ENCODE results near the gene SEMA7A.

The SEMA7A gene

DNA sequence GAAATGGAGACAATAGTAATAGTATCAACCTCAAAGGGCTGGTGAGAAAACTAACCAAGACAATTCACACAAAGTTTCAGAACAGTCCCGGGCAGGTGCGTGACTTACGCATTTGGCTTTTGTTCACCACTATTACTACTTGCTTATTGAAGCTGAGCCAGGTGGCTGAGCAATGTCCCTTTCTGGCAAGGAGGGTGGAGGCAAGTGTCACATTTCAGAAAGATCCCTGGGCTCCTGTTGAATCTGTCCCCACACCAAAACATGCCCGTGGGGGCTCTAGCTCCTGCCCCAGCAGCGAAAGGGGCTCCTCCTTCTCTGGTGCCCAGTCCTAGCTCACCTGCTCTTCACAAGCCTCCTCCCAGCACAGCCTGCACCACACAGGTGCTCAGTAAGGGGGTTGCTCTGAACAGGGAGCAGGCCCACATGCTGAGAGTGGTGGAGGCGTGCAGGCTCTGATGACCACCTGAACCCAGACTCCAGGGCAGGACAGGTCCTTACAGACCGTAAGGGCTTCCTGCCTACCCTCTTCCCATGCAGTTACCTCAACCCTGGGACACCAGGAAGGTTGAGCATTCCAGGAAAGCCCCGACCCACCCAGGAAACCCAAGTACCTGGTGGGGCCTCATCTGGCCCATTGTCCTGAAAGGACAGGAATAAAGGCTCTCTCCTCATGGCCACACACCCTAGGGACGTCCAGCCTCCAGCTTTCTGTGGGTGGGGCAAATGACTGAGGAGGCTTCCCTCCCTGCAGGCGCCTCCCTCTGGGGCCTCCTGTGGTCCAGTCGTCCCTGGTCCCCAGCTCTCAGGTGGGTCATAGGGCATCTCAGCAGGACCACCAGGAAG, 32.6 kb downstream of the SEMA7A start:
- DNase-seq, result peak; percentile 87
- Histone ChIP-seq H2AFZ (ENCODE audit: low read length) (peak overlapping the region; percentile 53), H3K9me3 (replicated peaks; ENCODE audit: insufficient read depth, low read length) (no peaks in the 10 kb centered on the region), H3K4me1 (ENCODE audit: low read length) (peaks cover 59% of the 10 kb centered on the region), H3F3A (ENCODE audit: insufficient read depth, low read length) (peaks cover 34% of the 10 kb centered on the region), H3K9ac (ENCODE audit: low read length) (peak overlapping the region; percentile 57), H3K27ac (ENCODE audit: low read length) (peak overlapping the region; percentile 95), H3K9me2 (replicated peaks; ENCODE audit: insufficient read depth, low read length) (no peaks in the 10 kb centered on the region), H3K4me3 (ENCODE audit: low read length) (no peak overlapping the region), H3K36me3 (replicated peaks; ENCODE audit: insufficient read depth, low read length) (no peaks in the 10 kb centered on the region), H4K20me1 (ENCODE audit: insufficient read depth, low read length) (no peaks in the 10 kb centered on the region), H3K4me2 (ENCODE audit: low read depth, low read length) (peak overlapping the region; percentile 49), H3K79me2 (ENCODE audit: low read length) (no peaks in the 10 kb centered on the region), H3K27me3 (replicated peaks; ENCODE audit: insufficient read depth, low read length) (no peaks in the 10 kb centered on the region)
- TF ChIP-seq, protein P1, sequence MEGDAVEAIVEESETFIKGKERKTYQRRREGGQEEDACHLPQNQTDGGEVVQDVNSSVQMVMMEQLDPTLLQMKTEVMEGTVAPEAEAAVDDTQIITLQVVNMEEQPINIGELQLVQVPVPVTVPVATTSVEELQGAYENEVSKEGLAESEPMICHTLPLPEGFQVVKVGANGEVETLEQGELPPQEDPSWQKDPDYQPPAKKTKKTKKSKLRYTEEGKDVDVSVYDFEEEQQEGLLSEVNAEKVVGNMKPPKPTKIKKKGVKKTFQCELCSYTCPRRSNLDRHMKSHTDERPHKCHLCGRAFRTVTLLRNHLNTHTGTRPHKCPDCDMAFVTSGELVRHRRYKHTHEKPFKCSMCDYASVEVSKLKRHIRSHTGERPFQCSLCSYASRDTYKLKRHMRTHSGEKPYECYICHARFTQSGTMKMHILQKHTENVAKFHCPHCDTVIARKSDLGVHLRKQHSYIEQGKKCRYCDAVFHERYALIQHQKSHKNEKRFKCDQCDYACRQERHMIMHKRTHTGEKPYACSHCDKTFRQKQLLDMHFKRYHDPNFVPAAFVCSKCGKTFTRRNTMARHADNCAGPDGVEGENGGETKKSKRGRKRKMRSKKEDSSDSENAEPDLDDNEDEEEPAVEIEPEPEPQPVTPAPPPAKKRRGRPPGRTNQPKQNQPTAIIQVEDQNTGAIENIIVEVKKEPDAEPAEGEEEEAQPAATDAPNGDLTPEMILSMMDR (IDR thresholded peaks at IDR 0.05; ENCODE audit: low read length), result no peak
- TF ChIP-seq EZH2phosphoT487 (IDR thresholded peaks at IDR 0.05; ENCODE audit: low read length) (no peak), EZH2 (optimal IDR thresholded peaks at IDR 0.05; ENCODE audit: low read depth, low read length) (no peak)

GRCh38 chr15:74400313-74400860, 33.4 kb downstream of the SEMA7A start:
- H3K9ac ChIP-seq (ENCODE audit: low read length), result no peak overlapping the region
- H3K36me3 ChIP-seq (replicated peaks; ENCODE audit: insufficient read depth, low read length), result no peaks in the 10 kb centered on the region
- peaks cover 34% of the 10 kb centered on the region for H3F3A ChIP-seq (ENCODE audit: insufficient read depth, low read length)
- H3K4me3 ChIP-seq (ENCODE audit: low read length), result no peak overlapping the region
- H2AFZ ChIP-seq (ENCODE audit: low read length), result 0 out of 2 replicates have a peak overlapping the region, but pooled peaks have one; percentile 33
- H3K4me2 ChIP-seq (ENCODE audit: low read depth, low read length), result peak overlapping the region; percentile 28; the same call in 1 of the 2 replicates
- TF ChIP-seq EZH2phosphoT487 (IDR thresholded peaks at IDR 0.05; ENCODE audit: low read length) (no peak), EZH2 (optimal IDR thresholded peaks at IDR 0.05; ENCODE audit: low read depth, low read length) (no peak)
- TF ChIP-seq, protein P1 (IDR thresholded peaks at IDR 0.05; ENCODE audit: low read length), result no peak
- H3K27ac ChIP-seq (ENCODE audit: low read length), result peak overlapping the region; percentile 95; the same call in 1 of the 2 replicates
- H3K27me3 ChIP-seq (replicated peaks; ENCODE audit: insufficient read depth, low read length), result no peaks in the 10 kb centered on the region
- H3K9me3 ChIP-seq (replicated peaks; ENCODE audit: insufficient read depth, low read length), result no peaks in the 10 kb centered on the region
- H3K9me2 ChIP-seq (replicated peaks; ENCODE audit: insufficient read depth, low read length), result no peaks in the 10 kb centered on the region
- no peaks in the 10 kb centered on the region for H4K20me1 ChIP-seq (ENCODE audit: insufficient read depth, low read length)
- no peak for DNase-seq
- no peaks in the 10 kb centered on the region for H3K79me2 ChIP-seq (ENCODE audit: low read length)
- H3K4me1 ChIP-seq (ENCODE audit: low read length), result peaks cover 59% of the 10 kb centered on the region

DNA sequence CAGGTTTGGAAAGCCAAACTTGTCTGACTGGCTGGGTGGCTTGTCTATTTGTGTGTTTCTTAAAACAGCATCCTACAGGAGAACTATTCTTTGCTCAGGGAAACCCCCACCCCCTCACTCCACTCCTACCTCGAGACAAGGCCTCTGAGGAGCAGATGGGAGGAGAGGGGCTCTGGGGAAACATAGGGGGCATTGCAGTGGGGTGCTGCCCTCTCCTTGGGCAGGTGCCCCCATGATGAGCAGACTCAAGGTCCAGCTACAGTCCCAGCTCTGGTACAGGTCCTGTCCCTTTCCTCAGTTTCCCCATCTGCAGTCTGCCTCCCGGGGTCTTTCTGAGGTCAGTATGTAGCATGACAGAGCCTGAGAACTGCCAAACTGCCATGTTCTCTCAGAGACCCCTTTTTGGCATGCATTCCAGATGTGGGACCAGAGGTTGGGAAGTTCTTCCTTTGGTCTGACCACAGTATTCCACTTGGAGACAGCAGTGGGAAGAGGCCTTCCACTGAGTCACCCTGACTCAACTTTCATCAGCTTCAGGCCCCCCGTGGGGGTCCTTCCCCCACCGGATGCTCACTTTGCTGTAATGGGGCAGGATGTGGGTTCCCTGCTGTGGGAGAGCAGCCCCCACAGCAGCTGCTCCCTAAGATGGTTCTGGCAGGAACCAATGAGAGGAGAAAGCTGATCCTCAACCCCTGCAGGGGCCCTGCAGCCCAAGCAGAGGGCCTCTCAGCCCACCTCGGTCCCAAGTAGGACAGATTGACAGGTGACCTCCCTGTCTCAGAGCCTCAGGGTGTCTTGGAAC, 34.0 kb downstream of the SEMA7A start:
- Histone ChIP-seq H3K79me2 (ENCODE audit: low read length) (no peaks in the 10 kb centered on the region), H4K20me1 (ENCODE audit: insufficient read depth, low read length) (no peaks in the 10 kb centered on the region), H3K4me3 (ENCODE audit: low read length) (no peak overlapping the region), H2AFZ (ENCODE audit: low read length) (0 out of 2 replicates have a peak overlapping the region, but pooled peaks have one; percentile 33), H3K27ac (ENCODE audit: low read length) (peak overlapping the region; percentile 95; the same call in 1 of the 2 replicates), H3K9me3 (replicated peaks; ENCODE audit: insufficient read depth, low read length) (no peaks in the 10 kb centered on the region), H3F3A (ENCODE audit: insufficient read depth, low read length) (peaks cover 34% of the 10 kb centered on the region), H3K36me3 (replicated peaks; ENCODE audit: insufficient read depth, low read length) (no peaks in the 10 kb centered on the region), H3K4me1 (ENCODE audit: low read length) (peaks cover 59% of the 10 kb centered on the region), H3K4me2 (ENCODE audit: low read depth, low read length) (peak overlapping the region; percentile 28; the same call in 1 of the 2 replicates), H3K9ac (ENCODE audit: low read length) (no peak overlapping the region), H3K27me3 (replicated peaks; ENCODE audit: insufficient read depth, low read length) (no peaks in the 10 kb centered on the region), H3K9me2 (replicated peaks; ENCODE audit: insufficient read depth, low read length) (no peaks in the 10 kb centered on the region)
- DNase-seq, result no peak
- TF ChIP-seq EZH2 (optimal IDR thresholded peaks at IDR 0.05; ENCODE audit: low read depth, low read length) (no peak), EZH2phosphoT487 (IDR thresholded peaks at IDR 0.05; ENCODE audit: low read length) (no peak)
- TF ChIP-seq, protein P1 (IDR thresholded peaks at IDR 0.05; ENCODE audit: low read length), result no peak
